HL-60 (cell line): Measurements from ENCODE around the gene AADACL3.

ENCODE experiments used
- DNase-seq, 2 experiments: peaks; one replicate each; pipeline ENCODE4 v3.0.0-alpha.2; 2010 to 2020; ENCODE audit warnings: low read depth in 1 of 2, low spot score in 1 of 2
- H3K27ac ChIP-seq: fragments of 250-450 bp; sonication (Bioruptor Pico); replicated peaks from 2 replicates; pipeline ENCODE4 v1.5.1; 2020; ENCODE audit warnings: mild to moderate bottlenecking, moderate library complexity
- H3K27me3 ChIP-seq: fragments of 250-450 bp; sonication (Bioruptor Pico); 2 replicates; pipeline ENCODE4 v1.5.1; 2021; ENCODE audit warnings: mild to moderate bottlenecking, moderate library complexity; ENCODE audit not compliant: insufficient read depth, poor library complexity, severe bottlenecking
- H3K4me3 ChIP-seq: replicated peaks from 2 replicates; pipeline ENCODE4 v1.5.1; 2011; ENCODE audit warnings: mild to moderate bottlenecking, control low read depth, low read length; ENCODE audit not compliant: insufficient read depth
- CTCF ChIP-seq: IDR thresholded peaks from one replicate; pipeline ENCODE4 v1.5.1; 2011; ENCODE audit warnings: low read length, control low read depth, inconsistent platforms; ENCODE audit not compliant: insufficient read depth
- GABPA ChIP-seq: IDR thresholded peaks from 2 replicates; pipeline ENCODE4 v1.6.1; 2012; ENCODE audit warnings: low read depth
- REST ChIP-seq: IDR thresholded peaks from 2 replicates; pipeline ENCODE4 v1.6.1; 2012; ENCODE audit warnings: low read depth; ENCODE audit not compliant: insufficient replicate concordance
- SPI1 ChIP-seq: IDR thresholded peaks from 2 replicates; pipeline ENCODE4 v1.6.1; 2012; ENCODE audit warnings: low read depth, mild to moderate bottlenecking, borderline replicate concordance

The AADACL3 gene

GRCh38 chr1:12776801-12777557 lies 61.1 kb downstream of the AADACL3 start:
- Histone ChIP-seq H3K27ac (no peak overlapping the region), H3K27me3 (no peaks in the 10 kb centered on the region), H3K4me3 (no peak overlapping the region)
- TF ChIP-seq CTCF (no peak), SPI1 (no peak), GABPA (no peak), REST (no peak)
- no peak for DNase-seq
